ENCODE data around the gene WDFY3.
A peak's percentile ranks its signal among the peaks of the same experiment; 100 is the strongest.
"Not testable (repeated sequence)": the region's sequence is repeated elsewhere in the genome, so short reads cannot be mapped to it uniquely, and the experiment has no call there.

WDFY3 gene

DNA sequence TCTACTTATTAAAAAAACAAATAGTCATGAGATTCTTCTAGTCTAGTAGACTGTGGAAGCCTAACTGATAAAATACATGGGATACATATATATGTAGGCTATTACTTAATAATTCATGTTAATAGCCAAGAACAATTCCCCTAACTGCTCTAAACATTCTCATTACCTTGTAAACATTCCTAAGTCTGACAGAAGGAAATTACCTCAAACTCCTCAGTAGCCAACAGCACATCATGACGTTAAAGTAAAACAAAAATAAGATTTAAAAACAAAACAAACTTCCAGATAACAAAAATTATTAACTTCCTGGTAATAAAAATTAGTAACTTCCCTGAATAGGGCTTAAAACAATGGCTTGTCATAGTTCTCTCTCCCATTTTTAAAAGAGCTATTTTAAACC is 109.2 kb downstream of the WDFY3 start:
- no peak for DNase-seq (ENCODE audit: low read depth)

DNA sequence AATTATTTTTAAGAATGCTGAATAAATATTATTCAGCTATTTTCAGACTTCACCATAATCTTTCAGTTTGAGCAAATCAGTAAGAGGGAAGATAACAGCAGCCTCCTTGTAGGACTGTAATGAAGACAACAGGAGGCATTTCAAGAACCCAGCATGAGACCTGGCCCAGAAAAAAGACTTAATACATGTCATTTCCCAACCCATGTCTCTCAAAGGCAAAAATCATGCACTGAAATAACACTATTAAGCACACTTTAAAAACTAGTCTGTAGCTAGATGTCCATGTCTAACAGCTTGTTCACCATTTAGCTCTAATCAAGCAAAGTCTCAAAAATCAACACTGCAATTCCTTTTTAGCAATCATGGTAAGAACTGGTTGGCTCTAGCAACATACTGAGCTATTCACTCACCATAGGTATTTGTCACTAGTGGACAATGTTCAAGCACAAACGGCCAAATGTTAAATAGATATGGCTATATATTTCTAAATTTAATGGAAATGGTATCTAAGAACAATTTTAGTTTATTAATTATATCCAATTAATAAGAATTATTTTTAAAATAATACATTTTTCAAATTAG is 109.9 kb downstream of the WDFY3 start:
- no peak for DNase-seq (ENCODE audit: low read depth)

DNA sequence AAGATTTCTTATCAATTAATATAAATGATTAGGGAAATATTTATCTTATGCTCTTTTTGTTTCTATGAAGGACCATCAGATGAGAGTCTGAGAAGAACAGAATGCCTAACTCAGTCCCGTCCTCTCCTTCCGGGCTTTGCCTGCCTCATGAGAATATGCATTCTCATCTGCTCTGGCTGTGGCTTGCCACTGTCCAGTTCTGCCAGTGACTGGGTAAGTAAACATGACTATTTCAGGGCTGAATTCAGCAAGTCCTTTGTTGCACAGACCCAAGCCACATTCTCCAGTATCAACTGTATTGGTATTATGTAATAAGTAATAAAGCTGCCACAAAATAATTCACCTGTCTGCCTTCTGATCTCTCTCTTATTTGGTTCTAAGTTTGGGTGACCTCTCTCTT is 110.7 kb downstream of the WDFY3 start:
- DNase-seq (ENCODE audit: low read depth): no peak

DNA sequence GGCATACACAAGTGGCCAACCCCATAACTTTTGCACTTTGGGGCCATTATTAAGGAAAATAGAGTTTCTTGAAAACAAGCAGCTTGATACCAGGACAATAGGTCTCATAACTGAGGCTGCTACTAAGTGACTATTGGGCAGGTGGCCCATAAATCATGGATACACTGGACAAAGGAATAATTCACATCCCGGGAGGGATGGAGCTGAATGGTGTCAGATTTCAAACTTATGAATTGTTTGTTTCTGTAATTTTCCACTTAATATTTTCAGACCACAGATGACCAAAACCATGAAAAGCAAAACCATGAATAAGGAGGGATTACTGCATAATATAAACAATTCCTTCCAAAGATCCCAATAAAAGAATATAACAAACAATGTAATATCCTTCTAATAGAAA is 114.4 kb downstream of the WDFY3 start:
- peak; percentile 52 for DNase-seq (ENCODE audit: low read depth)

DNA sequence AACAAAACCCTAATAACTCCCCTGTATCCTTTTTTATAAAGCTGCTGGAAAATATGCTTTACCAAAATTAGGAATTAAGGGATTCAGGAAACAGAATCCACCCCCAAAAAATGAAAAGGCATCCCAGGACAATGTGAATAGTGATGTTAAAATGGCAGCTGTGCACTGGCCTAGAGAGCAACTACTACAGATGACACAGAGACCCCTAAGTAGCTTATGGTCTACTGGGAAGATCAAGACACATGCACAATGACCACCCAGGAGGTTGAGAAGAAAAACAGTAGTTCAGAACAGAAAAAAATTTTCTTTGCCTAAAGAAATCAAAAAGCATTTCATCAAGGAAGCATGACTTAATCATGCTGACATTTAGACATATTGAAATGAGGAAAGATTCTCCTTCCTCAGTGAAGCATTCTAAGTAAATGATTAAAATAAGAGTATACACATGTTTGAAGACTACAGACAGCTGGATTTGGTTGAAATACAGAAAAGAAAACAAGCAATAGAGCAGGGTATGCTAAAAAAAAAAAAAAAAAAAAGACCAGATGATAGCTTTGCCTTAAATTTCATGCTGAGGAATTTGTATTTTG is 117.3 kb downstream of the WDFY3 start:
- no peak for DNase-seq (ENCODE audit: low read depth)

DNA sequence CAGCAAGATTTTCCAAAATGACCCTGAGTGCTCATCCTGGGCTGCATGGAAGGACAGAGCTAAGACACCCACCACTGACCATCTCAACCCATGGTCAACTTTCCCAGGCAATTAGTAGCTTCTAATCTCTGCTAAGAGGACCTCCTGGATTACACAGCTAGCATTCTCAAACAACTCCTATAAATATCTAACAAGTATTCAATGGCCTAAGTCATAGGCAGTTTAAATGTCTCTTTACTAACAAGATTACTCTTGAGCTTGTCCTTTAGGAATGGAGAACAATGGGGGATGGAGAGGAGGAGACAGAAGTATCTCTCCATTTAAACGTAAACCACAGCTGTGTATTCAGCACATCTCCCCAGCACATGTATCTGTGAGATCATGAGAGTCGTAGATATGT is 118.1 kb downstream of the WDFY3 start:
- DNase-seq (ENCODE audit: low read depth): no peak

DNA sequence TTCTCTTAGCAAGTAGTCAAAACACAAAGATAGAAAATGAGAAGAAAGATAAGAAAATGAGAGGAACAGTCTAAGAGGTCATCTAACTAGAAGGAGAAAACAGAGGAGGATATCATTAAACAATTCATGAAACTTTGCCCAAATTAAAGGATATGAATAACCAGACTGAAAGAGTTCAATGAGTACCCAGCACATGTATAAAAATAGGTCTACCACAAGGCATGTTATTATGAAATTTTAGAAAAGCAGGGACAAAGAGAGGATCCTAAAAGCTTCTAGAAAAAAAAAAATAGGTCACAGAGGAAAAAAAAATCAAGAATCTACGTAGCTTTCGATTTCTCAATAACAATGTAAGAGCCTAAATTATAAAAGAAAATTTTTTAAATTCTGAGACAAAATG is 118.5 kb downstream of the WDFY3 start:
- DNase-seq (ENCODE audit: low read depth): no peak

DNA sequence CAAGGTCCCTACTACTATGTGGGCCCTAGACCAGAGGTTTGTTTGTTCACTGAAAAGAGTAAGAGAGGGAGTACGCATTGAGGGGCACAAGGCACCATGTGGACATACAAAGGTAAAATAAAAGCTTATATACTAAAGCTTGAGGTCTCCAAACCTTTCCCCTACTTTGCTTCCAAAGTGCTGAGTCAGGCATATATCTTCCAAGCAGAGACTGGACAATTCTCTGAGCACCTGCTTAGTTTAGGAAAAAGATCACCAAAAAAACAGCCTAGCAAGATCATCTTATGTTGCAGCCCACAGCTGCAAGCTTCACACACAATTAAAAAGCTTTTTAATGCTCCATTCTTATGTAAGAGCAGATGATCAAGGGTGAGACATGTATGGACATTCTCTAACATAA is 119.5 kb downstream of the WDFY3 start:
- DNase-seq (ENCODE audit: low read depth): no peak

DNA sequence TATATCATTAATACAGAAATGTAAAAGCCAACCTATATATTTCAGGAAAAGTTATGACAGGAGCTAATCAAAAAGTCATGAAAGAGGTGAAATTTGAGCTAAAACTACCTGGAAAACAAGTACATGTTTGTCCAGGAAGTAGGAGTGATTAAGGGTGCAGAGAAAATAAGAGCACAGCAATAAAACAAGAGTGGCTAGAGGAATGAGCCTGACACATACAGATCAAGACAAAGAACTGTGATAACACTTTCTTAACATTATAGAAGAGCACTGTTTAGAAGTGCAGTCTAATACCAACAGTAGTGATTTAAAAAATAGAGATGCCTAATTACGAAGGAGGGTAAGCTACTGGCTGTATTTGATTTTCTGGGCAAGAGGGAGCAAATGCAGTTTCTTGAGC is 125.1 kb downstream of the WDFY3 start:
- no peak for DNase-seq (ENCODE audit: low read depth)

DNA sequence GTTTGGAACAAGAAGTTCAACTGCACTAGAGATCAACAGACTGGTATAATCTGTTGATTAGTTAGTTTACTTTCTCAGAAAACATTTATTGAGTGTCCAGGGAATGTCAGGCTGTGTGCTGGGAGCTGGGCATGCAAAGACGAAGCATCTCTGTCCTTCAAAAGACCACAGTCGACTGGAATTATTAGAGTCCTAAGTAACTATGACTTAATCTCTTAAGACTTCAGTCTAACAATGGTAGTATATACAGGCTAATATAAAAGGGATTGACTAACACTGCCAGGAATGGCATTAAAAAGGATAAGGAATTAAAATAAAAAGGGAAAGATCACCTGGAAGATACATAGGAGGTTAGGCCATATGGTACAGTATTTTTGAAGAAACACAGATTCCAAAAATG is 128.7 kb downstream of the WDFY3 start:
- DNase-seq (ENCODE audit: low read depth): peak; percentile 19

DNA sequence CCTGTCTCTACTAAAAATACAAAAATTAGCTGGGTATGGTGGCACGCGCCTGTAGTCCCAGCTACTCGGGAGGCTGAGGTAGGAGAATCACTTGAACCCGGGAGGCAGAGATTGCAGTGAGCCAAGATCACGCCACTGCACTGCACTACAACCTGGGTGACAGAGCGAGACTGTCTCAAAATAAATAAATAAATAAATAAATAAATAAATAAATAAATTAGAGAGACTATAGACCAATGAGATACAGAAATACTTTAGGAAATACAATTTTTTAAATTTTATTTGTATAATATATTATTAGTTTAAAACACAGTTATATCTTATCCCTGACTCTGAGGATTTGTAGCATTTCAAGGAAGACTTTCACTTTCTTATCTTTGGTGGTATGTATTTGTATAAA is 136.9 kb downstream of the WDFY3 start:
- not testable (repeated sequence) for DNase-seq (ENCODE audit: low read depth)

DNA sequence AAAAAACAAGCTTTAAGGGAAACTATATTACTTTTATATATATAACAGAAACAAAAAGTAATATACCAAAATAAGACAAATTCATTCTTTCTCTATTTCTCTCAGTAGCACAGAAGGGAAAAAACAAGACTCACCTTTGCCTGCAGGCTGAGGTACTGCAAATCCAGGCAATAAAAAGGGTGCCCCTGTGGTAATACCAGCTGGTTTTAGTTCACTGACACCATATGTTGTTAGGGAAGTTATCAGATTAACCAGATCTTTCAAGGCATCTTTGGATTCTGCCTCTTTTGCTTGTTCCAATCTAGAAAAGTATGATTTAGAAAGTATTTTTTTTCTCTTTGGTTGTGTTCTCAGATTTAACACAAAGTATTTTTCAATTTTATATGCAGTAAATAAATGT is 139.8 kb downstream of the WDFY3 start:
- DNase-seq (ENCODE audit: low read depth): no peak

DNA sequence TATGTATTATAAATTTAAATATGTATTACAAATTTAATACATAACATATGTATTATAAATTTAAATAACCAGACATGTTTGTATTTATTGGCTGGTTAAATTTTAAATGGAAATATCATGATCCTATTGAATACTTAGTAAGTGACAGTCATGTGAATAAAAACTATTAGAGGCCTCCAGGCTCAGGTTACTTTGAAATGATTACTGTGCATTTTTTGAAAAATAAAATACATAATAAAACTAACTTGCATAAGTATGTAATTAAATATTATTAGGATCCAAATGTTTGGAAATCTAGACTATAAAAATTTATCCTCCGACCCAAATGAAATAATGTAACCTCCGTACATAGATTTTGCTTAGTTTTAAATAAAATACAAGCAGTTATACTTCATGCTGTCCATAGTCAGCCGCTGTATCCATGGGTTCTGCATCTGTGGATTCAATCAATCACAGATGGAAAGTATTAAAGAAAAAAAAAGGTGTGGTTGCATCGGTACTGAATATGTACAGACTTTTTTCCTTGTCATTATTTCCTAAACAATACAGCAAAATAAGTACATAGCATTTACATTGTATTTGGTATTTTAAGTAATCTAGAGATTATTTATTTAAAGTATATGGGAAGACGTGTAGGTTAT is 140.7 kb downstream of the WDFY3 start:
- DNase-seq (ENCODE audit: low read depth): no peak

DNA sequence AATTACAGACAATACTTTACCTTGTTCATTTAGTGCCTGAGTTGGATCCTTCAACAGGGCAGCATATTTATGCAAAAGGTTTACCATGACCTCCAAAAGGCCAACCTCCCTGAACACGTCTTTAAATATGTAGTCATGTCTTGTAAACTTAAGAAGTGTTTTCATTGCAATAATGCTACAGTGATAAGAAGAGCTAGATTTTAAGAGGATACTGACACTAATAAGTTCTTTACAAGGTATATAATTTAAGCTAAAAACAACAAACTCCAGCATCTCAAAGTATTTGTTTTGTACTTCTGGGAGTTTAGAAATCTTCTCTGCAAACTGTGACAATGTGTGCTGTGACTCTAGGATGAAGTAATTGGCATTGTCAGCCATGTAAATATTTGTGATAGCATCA is 145.4 kb downstream of the WDFY3 start:
- DNase-seq (ENCODE audit: low read depth): no peak

DNA sequence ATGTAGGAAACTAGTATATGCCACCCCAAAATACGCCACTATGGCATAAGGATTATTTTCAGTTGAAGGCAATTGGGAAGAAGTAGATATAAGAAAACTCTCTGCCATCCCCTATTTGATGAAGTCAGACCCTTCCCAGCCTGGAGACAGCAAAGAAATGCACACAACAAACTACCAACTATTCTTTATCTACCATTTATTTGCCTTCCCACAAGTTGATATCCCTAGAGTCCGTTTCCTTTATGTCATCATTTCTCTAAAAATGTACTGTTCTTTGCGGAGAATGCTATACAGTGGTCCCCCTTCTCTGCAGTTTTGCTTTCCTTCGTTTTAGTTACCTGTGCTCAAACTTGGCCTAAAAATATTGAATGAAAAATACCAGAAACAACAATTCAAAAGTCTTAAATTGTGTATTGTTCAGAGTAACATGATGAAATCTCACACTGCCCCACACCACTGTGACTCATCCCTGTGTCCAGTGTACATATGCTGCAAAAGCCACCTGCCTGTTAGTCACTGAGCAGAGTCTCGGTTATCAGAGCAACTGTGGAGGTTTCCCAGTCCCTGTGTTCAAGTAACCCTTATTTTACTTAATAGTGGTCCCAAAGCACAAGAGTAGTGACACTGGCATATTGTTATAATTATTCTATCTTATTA is 152.3 kb downstream of the WDFY3 start:
- peak; percentile 97 for DNase-seq (ENCODE audit: low read depth)

DNA sequence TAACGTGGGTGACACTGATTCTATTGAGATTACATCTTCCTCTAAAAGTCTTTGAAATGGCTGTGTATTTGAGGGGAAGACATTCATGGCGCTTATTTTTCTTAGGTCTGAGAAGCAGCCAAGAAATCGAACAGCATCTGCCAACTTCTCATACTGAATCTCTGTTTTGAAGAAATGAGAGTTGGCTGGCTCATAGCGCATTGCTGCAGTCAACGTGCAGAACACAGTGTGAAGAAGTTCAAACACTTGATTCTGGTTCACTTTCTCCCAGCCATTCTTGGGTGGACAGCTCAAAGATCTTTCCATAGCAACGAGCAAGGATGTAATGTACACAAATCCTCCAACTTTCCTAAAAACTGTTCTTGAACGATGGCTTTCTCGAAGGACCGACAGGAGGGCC is 156.5 kb downstream of the WDFY3 start:
- DNase-seq (ENCODE audit: low read depth): no peak

DNA sequence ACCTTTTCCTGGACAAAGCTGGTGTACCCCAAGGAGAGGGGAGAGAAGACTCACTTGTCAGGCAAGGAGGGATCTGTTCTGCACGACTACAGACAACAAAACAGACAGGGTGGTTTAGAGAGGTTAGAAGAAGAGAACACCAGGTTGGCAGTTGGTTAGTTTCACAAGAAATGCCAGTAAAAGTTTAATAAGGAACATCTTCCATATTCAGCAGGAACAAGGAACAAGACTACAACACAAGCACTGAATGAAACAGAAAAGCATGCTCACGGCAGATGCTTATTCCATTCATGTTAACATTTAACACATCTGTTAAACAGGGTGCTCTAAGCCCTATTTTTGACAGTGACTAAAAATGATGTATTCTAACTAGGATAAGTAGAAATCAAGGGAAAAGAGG is 158.2 kb downstream of the WDFY3 start:
- no peak for DNase-seq (ENCODE audit: low read depth)

DNA sequence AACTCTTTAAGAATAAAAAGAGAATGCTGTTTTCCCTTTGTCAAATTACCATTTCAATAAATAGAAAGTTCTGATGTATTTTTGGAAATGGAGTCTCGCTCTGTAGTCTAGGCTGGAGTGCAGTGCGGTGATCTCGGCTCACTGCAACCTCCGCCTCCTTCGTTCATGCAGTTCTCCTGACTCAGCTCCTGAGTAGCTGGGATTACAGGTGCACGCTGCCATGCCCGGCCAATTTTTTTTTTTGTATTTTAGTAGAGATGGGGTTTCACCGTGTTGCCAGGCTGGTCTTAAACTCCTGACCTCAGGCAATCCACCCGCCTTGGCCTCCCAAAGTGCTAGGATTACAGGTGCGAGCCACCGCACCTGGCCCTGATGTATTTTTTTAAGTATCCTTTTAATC is 159.9 kb downstream of the WDFY3 start:
- DNase-seq (ENCODE audit: low read depth): not testable (repeated sequence)

DNA sequence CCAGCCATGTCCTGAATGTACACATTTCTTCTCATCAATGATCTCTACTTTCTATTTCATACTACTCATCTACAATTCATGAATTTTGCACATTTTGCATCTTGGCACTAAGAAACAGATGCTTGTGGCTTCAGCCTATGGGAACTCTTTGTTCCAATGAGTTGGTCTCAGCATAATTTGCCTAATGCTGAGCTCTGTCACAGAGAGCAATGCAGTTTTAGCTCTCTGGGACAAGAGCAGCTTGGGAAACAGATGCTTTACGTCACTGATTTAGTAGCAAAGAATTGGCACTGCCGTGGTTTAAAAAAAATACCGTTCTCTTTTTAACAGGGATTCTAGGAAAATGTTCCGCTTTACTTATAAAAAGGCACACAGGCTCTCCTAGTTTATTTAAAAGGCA is 162.4 kb downstream of the WDFY3 start:
- DNase-seq (ENCODE audit: low read depth): peak; percentile 39

DNA sequence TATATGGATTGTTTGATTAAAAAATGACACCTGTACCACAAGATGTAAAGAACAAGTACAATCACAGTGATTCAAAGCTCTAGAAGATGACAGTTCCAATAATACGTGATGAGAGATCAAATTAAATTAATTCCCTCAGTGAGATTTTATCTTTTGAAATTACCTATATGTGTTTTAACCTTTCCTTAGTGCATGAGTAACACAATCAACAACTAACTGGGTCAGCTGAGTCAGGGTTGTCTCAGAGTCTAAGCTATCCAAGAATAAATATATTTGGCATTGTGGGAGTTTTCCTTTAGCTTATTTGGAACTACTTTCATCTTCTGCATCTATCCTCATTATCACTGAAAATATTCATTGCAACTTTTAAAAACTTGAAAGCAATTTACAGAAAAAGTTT is 162.8 kb downstream of the WDFY3 start:
- DNase-seq (ENCODE audit: low read depth): peak; percentile 59

DNA sequence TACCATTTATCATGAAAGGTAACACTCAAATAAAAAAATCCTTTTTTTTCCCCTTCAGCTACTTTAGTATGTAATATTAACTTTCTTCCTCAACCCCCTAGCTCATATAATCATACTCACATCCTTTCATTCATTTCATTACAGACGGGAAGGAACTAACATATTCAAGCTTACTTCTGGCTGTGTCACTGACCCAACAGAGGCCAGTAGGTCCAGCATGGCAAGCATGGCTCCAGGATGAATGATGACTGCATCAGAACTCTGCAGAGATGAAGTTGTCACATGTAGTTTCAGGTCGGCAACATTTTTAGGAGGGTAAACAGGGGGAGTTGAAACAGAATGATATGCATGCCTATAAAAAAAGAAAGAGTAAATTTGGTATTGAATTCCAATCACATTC is 163.4 kb downstream of the WDFY3 start:
- no peak for DNase-seq (ENCODE audit: low read depth)

DNA sequence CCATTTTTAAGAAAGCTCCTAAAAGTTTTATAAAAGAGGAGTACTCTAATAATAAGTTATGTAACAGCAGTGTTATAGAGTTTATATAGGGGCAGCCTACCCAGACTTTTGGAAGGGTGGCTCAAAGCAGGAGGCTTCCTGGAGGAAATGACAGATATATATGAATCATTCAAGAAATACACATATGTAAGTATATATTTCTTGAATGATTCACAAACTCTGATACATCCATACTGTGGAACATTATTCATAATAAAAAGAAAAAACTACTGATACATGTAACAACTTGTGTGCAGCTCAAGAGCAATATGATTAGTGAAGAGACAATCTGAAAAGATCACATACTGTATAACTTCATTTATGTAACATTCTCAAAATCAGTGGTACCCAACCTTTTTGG is 166.2 kb downstream of the WDFY3 start:
- peak; percentile 27 for DNase-seq (ENCODE audit: low read depth)

DNA sequence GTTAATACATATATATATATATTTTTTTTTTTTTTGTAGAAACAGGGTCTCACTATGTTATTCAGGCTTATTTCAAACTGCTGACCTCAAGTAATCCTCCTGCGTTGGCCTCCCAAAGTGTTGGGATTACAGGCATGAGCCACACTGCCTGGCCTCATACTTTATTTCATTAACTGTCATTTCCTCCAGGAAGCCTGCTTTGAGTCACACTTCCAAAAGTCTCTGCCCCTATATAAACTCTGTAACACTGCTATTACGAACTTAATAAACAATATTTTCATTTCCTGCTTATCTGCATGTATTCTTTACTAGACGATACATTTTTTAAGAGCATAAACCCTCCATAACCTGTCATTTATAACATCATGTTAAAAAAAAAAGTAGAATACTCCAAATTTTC is 167.2 kb downstream of the WDFY3 start:
- peak; percentile 23 for DNase-seq (ENCODE audit: low read depth)

DNA sequence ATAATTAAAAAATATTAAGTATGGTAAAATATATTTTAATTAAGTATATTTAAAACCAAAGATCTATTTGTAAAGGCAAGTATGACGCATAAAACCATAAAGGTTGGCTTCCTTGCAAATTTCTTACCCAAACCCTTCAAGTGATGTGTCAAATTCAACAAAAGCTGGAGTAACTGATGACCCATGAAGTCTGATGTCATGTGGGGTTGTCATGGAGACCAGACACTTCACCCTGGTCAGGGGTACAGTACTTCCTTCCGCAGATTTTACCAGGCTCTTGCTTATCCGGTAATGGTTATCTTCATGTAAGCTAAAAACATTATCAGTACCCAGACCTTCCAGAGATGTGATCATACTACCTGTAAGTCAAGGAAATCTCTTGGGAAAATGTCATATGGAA is 170.1 kb downstream of the WDFY3 start:
- DNase-seq (ENCODE audit: low read depth): no peak

Measured in iris pigment epithelial cell (primary cell).